SK-N-MC (cell line): ENCODE results near the gene CBX6.

ENCODE experiments used
- EZH2 ChIP-seq: fragments of 200-600 bp; sonication (generic); IDR thresholded peaks from one replicate; pipeline ENCODE4 v1.6.1; 2017; ENCODE audit warnings: antibody characterized with exemption
- FOXP2 ChIP-seq: optimal IDR thresholded peaks from 2 replicates; pipeline ENCODE3; 2011; ENCODE audit warnings: mild to moderate bottlenecking, moderate library complexity; ENCODE audit not compliant: insufficient read depth; ENCODE audit errors: extremely low read length, control extremely low read depth
- POLR2AphosphoS5 ChIP-seq: IDR thresholded peaks from 2 replicates; pipeline ENCODE4 v1.6.1; 2012; ENCODE audit warnings: mild to moderate bottlenecking, low read depth, low read length, borderline replicate concordance

DNA sequence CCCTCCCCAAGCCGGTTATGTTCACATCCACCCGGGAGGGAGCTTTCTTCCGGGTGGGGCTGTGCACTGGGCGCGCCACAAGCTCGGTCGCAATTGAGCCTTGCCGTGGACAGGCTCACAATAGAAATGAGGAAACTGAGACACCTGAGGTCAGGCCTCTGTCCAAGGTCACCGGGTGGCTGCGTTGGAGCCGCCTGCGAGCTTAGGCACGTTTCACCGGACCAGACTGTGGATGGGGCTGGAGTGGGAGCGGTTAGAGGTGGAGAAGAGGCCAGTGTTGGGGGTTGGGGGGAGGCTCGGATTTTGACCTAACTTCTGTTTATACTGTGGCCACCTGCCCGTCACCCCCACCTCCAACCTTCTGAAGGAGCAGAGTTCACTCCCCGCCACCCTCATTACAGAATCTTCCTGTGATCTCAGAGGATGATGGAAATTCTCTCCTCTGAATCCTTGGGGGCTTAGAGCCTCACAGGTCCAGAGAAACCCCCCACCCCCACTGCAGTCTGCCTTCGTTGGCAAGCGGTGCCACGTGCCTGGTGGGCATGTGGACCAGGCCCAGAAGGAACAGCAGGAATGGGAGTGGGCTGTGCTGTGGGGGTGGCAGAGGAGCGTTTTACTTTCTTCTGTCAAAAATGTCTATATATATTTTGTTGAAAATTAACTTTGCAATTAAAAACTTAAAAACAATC is 27.6 kb downstream of the CBX6 start:
- TF ChIP-seq POLR2AphosphoS5, result no peak
- no peak for TF ChIP-seq EZH2
- TF ChIP-seq FOXP2, result no peak
